ENCODE measurements around the gene USP22. TPM values are rescaled to one million over a fixed set of nuclear protein-coding genes. Genes with fewer than 3 reads are reported as not detected.

The USP22 gene
- total and polyA plus RNA-seq, 2 experiments from 2014 or later, result 68.9 to 296 TPM

DNA sequence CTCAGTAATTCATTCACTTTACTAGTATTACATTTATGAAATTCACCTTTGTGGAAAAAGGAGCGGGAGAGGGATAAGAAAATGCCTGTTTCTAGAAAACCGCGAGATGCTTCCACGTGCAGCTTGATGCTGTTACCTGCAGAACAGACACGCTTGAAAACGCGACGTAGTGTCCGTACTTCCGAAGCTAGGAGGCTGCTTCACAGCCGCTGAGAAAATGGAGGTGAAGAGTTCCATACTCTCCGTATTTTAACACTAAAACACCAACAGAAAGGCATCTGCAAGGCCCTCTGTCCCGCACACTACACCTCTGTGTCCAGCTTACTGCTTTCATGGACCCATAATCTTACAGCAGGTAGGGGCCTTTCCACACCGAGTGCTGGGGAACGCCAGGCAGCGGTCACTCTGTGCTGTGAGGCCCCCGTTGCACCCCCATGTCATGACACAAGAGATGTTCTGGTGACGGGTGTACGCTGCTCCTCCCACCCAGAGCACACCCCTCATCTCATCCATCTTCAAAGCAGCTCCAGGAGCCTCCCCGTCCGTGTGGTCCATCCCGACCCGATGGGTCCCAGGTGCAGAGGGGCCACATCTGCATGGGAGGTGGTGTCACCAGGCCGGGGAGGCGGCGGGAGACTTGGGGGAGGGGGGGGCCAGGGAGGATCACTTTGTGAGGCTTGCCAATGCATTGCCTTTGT lies 40.4 kb downstream of the USP22 start:
- Histone ChIP-seq H3K4me2 (no peak overlapping the region), H3K27me3 (ENCODE audit: insufficient read depth) (no peaks in the 10 kb centered on the region), H3K36me3 (ENCODE audit: insufficient read depth) (peaks cover 63% of the 10 kb centered on the region), H2AFZ (no peak overlapping the region), H3K4me1 (ENCODE audit: insufficient read depth) (no peaks in the 10 kb centered on the region), H3K79me2 (replicated peaks; ENCODE audit: insufficient read depth) (peaks cover 53% of the 10 kb centered on the region), H3K4me3 (no peak overlapping the region), H3K9me2 (ENCODE audit: insufficient read depth) (no peaks in the 10 kb centered on the region), H3K27ac (ENCODE audit: low read depth) (no peak overlapping the region), H3F3A (replicated peaks; ENCODE audit: low read depth) (peaks cover 67% of the 10 kb centered on the region), H4K20me1 (replicated peaks; ENCODE audit: insufficient read depth) (peaks cover 61% of the 10 kb centered on the region)
- Mint-ChIP-seq H3K27ac (no peak overlapping the region), H3K4me3 (no peak overlapping the region; the same call in 2 of the 3 replicates), H3K27me3 (ENCODE audit: insufficient read depth, low read depth, poor library complexity) (peaks cover 30% of the 10 kb centered on the region), H3K9me3 (no peaks in the 10 kb centered on the region), H3K4me1 (peaks cover 22% of the 10 kb centered on the region), H3K36me3 (ENCODE audit: low read depth) (peaks cover 89% of the 10 kb centered on the region)
- ATAC-seq, result no peak
- TF ChIP-seq CREB1 (CRISPR knock-in tag; IDR thresholded peaks at IDR 0.05; ENCODE audit: low read depth) (no peak), ZNF331 (CRISPR knock-in tag; IDR thresholded peaks at IDR 0.05; ENCODE audit: low read depth) (no peak)
- no peak for DNase-seq (ENCODE audit: low spot score)

DNA sequence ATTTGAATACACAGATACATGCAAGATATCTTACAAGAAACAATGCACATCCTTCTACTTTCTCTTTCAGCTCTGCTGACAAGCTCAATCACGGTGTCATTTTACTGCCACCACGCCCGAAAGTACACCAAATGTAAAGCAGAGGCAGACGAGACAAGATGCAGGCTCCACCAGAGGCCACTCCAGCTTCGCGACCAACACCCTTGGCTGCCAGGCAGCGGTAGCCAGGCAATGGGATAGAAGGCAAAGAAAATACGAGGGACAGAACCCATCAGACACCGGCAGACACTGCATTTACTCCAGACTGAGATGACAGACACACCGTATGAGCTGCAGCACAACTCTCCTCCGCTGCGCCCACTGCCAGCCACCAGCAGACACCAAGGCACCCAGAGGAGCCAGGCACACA lies 41.0 kb downstream of the USP22 start:
- peaks cover 57% of the 10 kb centered on the region for H3K36me3 ChIP-seq (ENCODE audit: insufficient read depth)

DNA sequence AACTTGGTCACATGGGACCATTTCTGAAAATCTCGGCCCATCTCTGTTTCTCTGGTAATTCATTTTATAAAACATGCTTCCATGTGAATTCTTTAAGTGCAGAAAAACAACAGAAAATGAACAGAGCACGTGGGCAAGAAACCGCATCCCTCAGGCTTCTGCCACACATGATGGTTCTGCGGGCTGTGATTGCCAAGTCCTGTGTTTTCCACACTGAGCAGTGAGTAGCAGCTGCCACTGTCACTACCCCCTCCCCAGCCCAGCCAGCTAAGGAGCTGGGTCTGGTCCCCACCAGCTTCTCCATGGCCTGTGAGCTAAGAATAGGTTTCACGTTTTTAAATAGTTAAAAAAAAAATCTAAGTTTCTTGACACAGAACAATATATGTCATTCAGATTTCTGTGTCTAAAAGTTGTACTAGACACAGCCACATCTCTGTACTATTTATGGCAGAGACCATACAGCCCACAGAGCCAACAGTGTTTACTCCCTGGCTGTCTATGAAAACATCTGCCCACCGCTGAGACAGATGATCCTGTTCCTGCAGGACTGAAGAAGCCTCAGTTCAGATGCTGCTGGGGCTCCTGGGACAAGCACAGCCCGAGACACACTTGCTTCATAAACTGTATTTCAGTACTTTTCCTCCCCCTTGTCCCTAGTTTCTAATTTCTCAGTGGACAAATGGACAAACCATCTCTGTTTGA lies 41.5 kb downstream of the USP22 start:
- H3K9me3 Mint-ChIP-seq, result no peaks in the 10 kb centered on the region
- Histone ChIP-seq H2AFZ (no peak overlapping the region), H3K4me1 (ENCODE audit: insufficient read depth) (no peaks in the 10 kb centered on the region), H3K4me3 (no peak overlapping the region), H3K36me3 (ENCODE audit: insufficient read depth) (peaks cover 51% of the 10 kb centered on the region), H3K4me2 (no peak overlapping the region), H3K79me2 (replicated peaks; ENCODE audit: insufficient read depth) (peaks cover 42% of the 10 kb centered on the region), H3K27me3 (ENCODE audit: insufficient read depth) (no peaks in the 10 kb centered on the region), H3K9me2 (ENCODE audit: insufficient read depth) (no peaks in the 10 kb centered on the region), H3K27ac (ENCODE audit: low read depth) (peak overlapping the region; percentile 39; the same call in 1 of the 2 replicates), H3F3A (replicated peaks; ENCODE audit: low read depth) (peaks cover 60% of the 10 kb centered on the region), H4K20me1 (replicated peaks; ENCODE audit: insufficient read depth) (peaks cover 53% of the 10 kb centered on the region)
- peaks cover 77% of the 10 kb centered on the region for H3K36me3 Mint-ChIP-seq (ENCODE audit: low read depth)
- H3K4me1 Mint-ChIP-seq, result peaks cover 22% of the 10 kb centered on the region
- H3K27me3 Mint-ChIP-seq (ENCODE audit: insufficient read depth, low read depth, poor library complexity), result peaks cover 30% of the 10 kb centered on the region
- ATAC-seq, result no peak
- peak overlapping the region; percentile 37; the same call in 1 of the 2 replicates for H3K27ac Mint-ChIP-seq
- DNase-seq (ENCODE audit: low spot score), result no peak
- H3K4me3 Mint-ChIP-seq, result no peak overlapping the region
- TF ChIP-seq STAT1 (IDR thresholded peaks at IDR 0.05; ENCODE audit: unreplicated experiment) (no peak), JUNB (IDR thresholded peaks at IDR 0.05; ENCODE audit: unreplicated experiment) (no peak), NANOG (IDR thresholded peaks at IDR 0.05; ENCODE audit: borderline replicate concordance) (no peak), ZNF114 (CRISPR knock-in tag; IDR thresholded peaks at IDR 0.05) (no peak)
- TF ChIP-seq, protein P1, sequence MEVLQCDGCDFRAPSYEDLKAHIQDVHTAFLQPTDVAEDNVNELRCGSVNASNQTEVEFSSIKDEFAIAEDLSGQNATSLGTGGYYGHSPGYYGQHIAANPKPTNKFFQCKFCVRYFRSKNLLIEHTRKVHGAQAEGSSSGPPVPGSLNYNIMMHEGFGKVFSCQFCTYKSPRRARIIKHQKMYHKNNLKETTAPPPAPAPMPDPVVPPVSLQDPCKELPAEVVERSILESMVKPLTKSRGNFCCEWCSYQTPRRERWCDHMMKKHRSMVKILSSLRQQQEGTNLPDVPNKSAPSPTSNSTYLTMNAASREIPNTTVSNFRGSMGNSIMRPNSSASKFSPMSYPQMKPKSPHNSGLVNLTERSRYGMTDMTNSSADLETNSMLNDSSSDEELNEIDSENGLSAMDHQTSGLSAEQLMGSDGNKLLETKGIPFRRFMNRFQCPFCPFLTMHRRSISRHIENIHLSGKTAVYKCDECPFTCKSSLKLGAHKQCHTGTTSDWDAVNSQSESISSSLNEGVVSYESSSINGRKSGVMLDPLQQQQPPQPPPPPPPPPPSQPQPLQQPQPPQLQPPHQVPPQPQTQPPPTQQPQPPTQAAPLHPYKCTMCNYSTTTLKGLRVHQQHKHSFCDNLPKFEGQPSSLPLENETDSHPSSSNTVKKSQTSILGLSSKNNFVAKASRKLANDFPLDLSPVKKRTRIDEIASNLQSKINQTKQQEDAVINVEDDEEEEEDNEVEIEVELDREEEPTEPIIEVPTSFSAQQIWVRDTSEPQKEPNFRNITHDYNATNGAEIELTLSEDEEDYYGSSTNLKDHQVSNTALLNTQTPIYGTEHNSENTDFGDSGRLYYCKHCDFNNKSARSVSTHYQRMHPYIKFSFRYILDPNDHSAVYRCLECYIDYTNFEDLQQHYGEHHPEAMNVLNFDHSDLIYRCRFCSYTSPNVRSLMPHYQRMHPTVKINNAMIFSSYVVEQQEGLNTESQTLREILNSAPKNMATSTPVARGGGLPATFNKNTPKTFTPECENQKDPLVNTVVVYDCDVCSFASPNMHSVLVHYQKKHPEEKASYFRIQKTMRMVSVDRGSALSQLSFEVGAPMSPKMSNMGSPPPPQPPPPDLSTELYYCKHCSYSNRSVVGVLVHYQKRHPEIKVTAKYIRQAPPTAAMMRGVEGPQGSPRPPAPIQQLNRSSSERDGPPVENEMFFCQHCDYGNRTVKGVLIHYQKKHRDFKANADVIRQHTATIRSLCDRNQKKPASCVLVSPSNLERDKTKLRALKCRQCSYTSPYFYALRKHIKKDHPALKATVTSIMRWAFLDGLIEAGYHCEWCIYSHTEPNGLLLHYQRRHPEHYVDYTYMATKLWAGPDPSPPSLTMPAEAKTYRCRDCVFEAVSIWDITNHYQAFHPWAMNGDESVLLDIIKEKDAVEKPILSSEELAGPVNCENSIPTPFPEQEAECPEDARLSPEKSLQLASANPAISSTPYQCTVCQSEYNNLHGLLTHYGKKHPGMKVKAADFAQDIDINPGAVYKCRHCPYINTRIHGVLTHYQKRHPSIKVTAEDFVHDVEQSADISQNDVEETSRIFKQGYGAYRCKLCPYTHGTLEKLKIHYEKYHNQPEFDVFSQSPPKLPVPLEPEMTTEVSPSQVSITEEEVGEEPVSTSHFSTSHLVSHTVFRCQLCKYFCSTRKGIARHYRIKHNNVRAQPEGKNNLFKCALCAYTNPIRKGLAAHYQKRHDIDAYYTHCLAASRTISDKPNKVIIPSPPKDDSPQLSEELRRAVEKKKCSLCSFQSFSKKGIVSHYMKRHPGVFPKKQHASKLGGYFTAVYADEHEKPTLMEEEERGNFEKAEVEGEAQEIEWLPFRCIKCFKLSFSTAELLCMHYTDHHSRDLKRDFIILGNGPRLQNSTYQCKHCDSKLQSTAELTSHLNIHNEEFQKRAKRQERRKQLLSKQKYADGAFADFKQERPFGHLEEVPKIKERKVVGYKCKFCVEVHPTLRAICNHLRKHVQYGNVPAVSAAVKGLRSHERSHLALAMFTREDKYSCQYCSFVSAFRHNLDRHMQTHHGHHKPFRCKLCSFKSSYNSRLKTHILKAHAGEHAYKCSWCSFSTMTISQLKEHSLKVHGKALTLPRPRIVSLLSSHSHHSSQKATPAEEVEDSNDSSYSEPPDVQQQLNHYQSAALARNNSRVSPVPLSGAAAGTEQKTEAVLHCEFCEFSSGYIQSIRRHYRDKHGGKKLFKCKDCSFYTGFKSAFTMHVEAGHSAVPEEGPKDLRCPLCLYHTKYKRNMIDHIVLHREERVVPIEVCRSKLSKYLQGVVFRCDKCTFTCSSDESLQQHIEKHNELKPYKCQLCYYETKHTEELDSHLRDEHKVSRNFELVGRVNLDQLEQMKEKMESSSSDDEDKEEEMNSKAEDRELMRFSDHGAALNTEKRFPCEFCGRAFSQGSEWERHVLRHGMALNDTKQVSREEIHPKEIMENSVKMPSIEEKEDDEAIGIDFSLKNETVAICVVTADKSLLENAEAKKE (CRISPR knock-in tag; IDR thresholded peaks at IDR 0.05), result no peak

More for the DNA sequence above, 41.0 kb downstream of the USP22 start:
- no peaks in the 10 kb centered on the region for H3K9me2 ChIP-seq (ENCODE audit: insufficient read depth)
- Mint-ChIP-seq H3K27ac (peak overlapping the region; percentile 37; the same call in 1 of the 2 replicates), H3K4me3 (no peak overlapping the region; the same call in 2 of the 3 replicates), H3K27me3 (ENCODE audit: insufficient read depth, low read depth, poor library complexity) (peaks cover 30% of the 10 kb centered on the region), H3K9me3 (no peaks in the 10 kb centered on the region), H3K36me3 (ENCODE audit: low read depth) (peaks cover 82% of the 10 kb centered on the region), H3K4me1 (peaks cover 22% of the 10 kb centered on the region)
- ATAC-seq, result no peak
- no peaks in the 10 kb centered on the region for H3K4me1 ChIP-seq (ENCODE audit: insufficient read depth)
- H3K79me2 ChIP-seq (replicated peaks; ENCODE audit: insufficient read depth), result peaks cover 46% of the 10 kb centered on the region
- no peak for DNase-seq (ENCODE audit: low spot score)
- no peak overlapping the region for H3K27ac ChIP-seq (ENCODE audit: low read depth)
- no peaks in the 10 kb centered on the region for H3K27me3 ChIP-seq (ENCODE audit: insufficient read depth)
- H3K4me3 ChIP-seq, result no peak overlapping the region
- H3F3A ChIP-seq (replicated peaks; ENCODE audit: low read depth), result peaks cover 62% of the 10 kb centered on the region
- H2AFZ ChIP-seq, result no peak overlapping the region
- H4K20me1 ChIP-seq (replicated peaks; ENCODE audit: insufficient read depth), result peaks cover 57% of the 10 kb centered on the region
- no peak overlapping the region for H3K4me2 ChIP-seq
- TF ChIP-seq CREB1 (CRISPR knock-in tag; IDR thresholded peaks at IDR 0.05; ENCODE audit: low read depth), result no peak

Measured in GM23338 (cell line).